Upper lobe of left lung (tissue), 4 donors: ENCODE data around the gene NPAS4.

Experiments used
- CTCF ChIP-seq, 6 experiments: fragments of 450-650 bp in 4 of 6; fragments of 200-600 bp in 2 of 6; sonication (generic) in 2 of 6; IDR thresholded peaks; one replicate each; pipeline ENCODE4 v1.5.1; 2016 to 2019; ENCODE audit warnings: antibody characterized with exemption in 6 of 6
- EP300 ChIP-seq, 4 donors: sonication (generic); formaldehyde crosslinking; IDR thresholded peaks; one replicate each; pipeline ENCODE4 v1.5.1; 2017; ENCODE audit warnings: antibody characterized with exemption in 4 of 4, control low read depth in 2 of 4
- POLR2AphosphoS5 ChIP-seq, 2 donors: sonication (generic); formaldehyde crosslinking; IDR thresholded peaks; one replicate each; pipeline ENCODE4 v1.5.1; 2017; ENCODE audit warnings: antibody characterized with exemption in 2 of 2

DNA sequence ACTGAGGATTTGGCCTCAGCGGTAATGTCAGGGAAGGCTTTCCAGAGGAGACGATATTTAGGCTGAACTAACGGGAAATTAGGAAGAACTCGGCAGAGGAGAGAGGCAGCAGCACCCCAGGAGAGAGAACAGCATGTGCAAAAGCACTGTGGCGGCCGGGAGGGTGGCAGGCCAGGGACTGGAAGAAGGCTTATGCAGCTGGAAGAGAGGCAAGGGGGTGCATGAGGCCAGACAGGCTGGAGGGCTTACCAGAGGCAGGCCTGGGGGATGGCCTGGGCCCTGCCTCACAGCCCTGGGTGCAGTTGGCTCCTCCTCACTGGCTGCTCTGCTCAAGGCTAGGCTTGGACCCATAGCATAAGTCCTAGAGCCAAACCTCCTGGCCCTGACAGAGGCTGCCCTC, 7.7 kb upstream of the NPAS4 start:
- TF ChIP-seq CTCF (IDR thresholded peaks at IDR 0.05) = no peak
- TF ChIP-seq EP300 (IDR thresholded peaks at IDR 0.05) = no peak
- TF ChIP-seq POLR2AphosphoS5 (IDR thresholded peaks at IDR 0.05) = no peak
